ENCODE results near the gene RPLP2.

The RPLP2 gene

GRCh38 chr11:774873-775592 is 34.7 kb upstream of the RPLP2 start:
- no peak for DNase-seq

DNA sequence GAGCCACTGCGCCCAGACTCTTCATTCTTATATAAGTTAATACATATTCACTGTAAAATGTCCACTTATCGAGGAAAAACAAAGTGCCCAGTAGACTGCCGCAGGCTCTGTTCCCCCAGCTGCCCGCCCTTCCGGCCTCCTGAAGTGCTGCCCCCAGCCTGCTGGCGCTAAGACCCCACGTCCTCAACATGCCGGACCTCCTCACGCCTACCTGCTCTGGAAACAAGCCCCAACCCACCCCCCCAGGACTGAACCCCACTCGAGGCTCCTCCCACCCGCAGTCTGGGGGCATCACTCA is 33.6 kb upstream of the RPLP2 start:
- no peak for DNase-seq

GRCh38 chr11:776561-777287 is 33.0 kb upstream of the RPLP2 start:
- DNase-seq, result peak; percentile 41

- DNase-seq, result peak; percentile 97
These were observed 32.2 kb upstream of the RPLP2 start, which contains the start of gene GATD1 for GRCh38 chr11:777288-778255. GATD1 (minus strand) TSS chr11:777487; CDS start chr11:777462, 25 bp downstream.

GRCh38 chr11:778976-779954 is 30.5 kb upstream of the RPLP2 start:
- DNase-seq, result no peak

- no peak for DNase-seq
These were observed 29.7 kb upstream of the RPLP2 start for GRCh38 chr11:779955-780532.

GRCh38 chr11:782264-783174 is 27.2 kb upstream of the RPLP2 start:
- no peak for DNase-seq

- DNase-seq, result no peak
These were observed 26.2 kb upstream of the RPLP2 start for GRCh38 chr11:783581-784015.

- DNase-seq, result no peak
These were observed 23.3 kb upstream of the RPLP2 start for GRCh38 chr11:786235-787083.

DNA sequence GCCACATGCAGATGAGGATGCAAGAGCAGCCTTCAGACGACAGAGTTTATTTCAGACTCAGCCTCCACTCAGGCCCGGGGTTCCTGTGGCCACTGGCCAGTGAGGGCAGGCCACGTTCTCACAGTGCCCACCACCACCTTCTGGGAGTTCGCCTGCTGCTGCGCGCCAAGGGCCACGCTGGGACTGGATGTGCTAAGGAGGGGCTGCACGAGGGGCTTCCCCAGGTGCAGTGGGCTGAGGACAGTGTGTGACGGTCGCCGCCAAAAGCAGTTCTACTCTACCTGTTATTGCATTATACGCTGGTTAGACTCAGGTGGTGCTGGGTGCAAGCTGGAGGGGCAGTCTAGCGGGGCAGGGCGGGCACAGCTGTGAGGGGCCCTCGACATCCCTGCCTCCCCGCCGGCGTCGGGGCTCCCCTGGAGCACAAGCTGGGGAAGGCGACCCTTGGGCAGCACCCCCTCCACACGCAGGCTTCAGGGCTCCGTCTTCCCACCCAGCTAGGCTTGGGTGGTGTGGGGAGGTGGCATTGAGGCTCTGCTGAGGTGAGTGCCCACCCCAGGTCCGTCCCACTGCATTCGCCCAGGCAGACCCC is 22.6 kb upstream of the RPLP2 start:
- DNase-seq, result no peak

DNA sequence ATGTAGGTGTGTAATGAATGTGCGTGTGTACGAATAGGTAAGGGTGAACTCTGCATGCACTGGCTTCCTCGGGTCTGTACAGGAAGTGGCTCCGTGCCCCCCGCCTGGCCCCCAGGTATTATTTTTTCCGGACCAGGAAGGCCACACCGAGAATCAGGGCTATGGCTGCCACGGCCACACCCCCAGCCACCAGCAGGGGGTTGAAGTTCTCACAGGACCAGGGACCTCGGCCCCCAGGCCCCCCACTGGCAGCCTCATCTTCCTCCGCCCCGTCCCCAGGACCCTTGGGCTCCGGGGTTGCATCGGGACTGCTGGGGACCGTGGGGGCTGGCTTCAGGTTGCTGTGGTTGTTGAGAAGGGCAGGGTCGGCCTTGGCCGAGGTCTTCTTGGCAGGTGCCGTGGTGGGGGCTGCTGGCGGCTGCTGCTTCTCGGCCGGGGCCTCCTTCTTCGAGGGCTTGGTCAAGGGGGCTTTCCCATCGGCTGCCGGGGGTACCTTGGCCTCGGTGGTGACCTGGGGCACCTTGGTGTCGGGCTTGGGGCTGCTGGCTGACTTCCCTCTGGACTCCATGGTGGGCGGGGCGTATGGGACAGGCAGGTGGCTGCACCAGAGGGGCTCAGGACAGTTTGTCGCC is 21.6 kb upstream of the RPLP2 start:
- no peak for DNase-seq

- no peak for DNase-seq
These were observed 20.5 kb upstream of the RPLP2 start for GRCh38 chr11:788953-789940.

DNA sequence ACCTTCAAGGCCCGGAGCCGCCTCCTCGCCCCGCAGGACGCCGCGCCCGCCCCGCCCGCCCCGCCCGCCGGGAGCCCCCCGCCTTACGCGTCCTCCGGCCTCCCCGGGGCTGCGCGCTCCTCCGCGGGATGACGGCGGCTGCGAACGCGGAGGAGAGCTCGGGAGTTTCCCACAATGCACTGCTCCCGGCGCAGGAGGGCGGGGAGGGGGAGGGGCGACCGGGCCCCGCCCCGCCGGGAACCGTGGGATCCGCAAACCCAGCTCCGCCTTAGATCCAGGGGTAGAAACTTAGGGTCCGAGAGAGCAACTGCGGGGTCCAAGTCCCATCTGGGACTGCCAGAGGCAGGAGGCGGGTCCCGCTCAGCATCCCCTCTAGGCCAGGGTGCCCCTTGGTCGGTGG is 19.8 kb upstream of the RPLP2 start, which contains the start of gene CEND1:
TSS of gene CEND1 (minus strand) at position 148 of the 400 bp plus-strand sequence. CDS start 1,514 bp downstream, outside the sequence.
- peak; percentile 35 for DNase-seq

DNA sequence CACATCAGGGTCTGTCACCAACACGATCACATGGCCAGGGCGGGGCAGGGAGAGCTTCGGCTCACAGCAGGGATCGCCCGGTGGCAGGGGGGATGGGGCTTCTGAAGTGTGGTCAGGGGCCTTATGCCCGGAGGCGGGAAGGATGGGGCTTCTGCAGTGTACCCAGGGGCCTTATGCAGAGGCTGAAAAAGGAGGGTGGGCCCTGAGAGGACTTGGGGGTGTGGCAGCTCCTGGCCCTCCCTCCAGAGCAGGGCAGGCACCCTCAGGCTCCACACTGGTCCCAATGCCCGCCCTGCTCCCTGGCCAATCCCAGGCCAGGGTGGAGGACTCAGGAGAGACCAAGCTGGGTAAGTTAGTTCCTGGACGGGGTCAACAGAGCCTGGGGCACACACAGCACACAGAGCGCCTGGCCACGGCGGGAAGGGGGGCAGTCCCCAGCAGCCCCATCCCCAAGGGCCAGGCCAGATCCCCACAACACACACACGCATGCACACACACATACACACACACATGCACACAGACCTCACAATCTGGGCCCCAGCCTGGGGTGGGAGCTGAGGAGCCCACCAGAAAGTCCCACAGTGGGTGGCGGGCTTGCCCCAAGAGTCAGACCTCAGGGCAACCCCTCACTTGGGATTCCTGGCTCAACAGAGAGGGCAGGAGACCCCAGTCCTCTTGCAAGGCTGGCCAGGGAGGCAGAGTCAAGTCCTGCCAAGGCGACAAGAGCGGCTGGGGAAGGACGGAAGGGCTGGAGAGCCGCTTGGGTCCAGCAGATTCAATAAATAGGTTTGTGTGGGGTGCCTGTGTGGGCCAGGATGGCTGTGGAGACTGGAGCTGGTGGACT is 18.8 kb upstream of the RPLP2 start:
- DNase-seq, result no peak

- DNase-seq, result no peak
These were observed 17.9 kb upstream of the RPLP2 start for GRCh38 chr11:791658-792534.

Data from suppressor macrophage treated with lipopolysaccharide for 4 hours (primary cell).